Liver (tissue), 9 donors: ENCODE measurements around the gene SCN2B. TPM values are rescaled to one million over a fixed set of nuclear protein-coding genes. Genes with fewer than 3 reads are reported as not detected.

ENCODE experiments used
- DNase-seq: peaks from one replicate; pipeline ENCODE4 v3.0.0-alpha.2; 2017; ENCODE audit warnings: low spot score
- H3K27ac ChIP-seq, 2 donors: one replicate each; pipeline ENCODE4 v1.7.0; 2013; ENCODE audit warnings: inconsistent platforms in 2 of 2, low read length in 2 of 2, control low read depth in 1 of 2, low read depth in 1 of 2, mild to moderate bottlenecking in 1 of 2
- H3K27me3 ChIP-seq, 4 donors: one replicate each; pipeline versions ENCODE4 v1.6.1 to v1.7.0; 2013; ENCODE audit warnings: low read length in 3 of 4, inconsistent platforms in 1 of 4, mild to moderate bottlenecking in 1 of 4, moderate library complexity in 1 of 4; ENCODE audit not compliant: control insufficient read depth in 4 of 4, insufficient read depth in 4 of 4
- H3K36me3 ChIP-seq, 4 donors: one replicate each; pipeline versions ENCODE4 v1.6.1 to v1.7.0; 2013; ENCODE audit warnings: low read length in 3 of 4, mild to moderate bottlenecking in 3 of 4, low read depth in 1 of 4, moderate library complexity in 1 of 4; ENCODE audit not compliant: control insufficient read depth in 4 of 4, insufficient read depth in 3 of 4
- H3K4me1 ChIP-seq, 4 donors: one replicate each; pipeline versions ENCODE4 v1.6.1 to v1.7.0; 2013; ENCODE audit warnings: low read length in 3 of 4, mild to moderate bottlenecking in 3 of 4, moderate library complexity in 1 of 4; ENCODE audit not compliant: control insufficient read depth in 4 of 4, insufficient read depth in 4 of 4
- H3K4me3 ChIP-seq, 3 donors: one replicate each; pipeline versions ENCODE4 v1.6.1 to v1.7.0; 2013; ENCODE audit warnings: low read length in 3 of 3, control low read depth in 1 of 3, low read depth in 1 of 3, mild to moderate bottlenecking in 1 of 3
- H3K9ac ChIP-seq, 2 donors: one replicate each; pipeline ENCODE4 v1.7.0; 2013; ENCODE audit warnings: low read length in 2 of 2, mild to moderate bottlenecking in 2 of 2, moderate library complexity in 2 of 2, control low read depth in 1 of 2, low read depth in 1 of 2
- H3K9me3 ChIP-seq, 4 donors: one replicate each; pipeline versions ENCODE4 v1.6.1 to v1.7.0; 2013; ENCODE audit warnings: low read length in 3 of 4; ENCODE audit not compliant: control insufficient read depth in 4 of 4
- EGR1 ChIP-seq, 2 donors: IDR thresholded peaks; 2 replicates each; pipeline ENCODE4 v1.6.1; 2016 to 2018; ENCODE audit warnings: antibody characterized with exemption in 2 of 2, low read depth in 2 of 2
- FOXA1 ChIP-seq: IDR thresholded peaks from 2 replicates; pipeline ENCODE4 v1.6.1; 2016; ENCODE audit warnings: antibody characterized with exemption
- GABPA ChIP-seq, 2 donors: IDR thresholded peaks in 1 of 2; conservative IDR thresholded peaks in 1 of 2; 2 replicates each; pipeline ENCODE4 v1.6.1; 2016; ENCODE audit warnings: antibody characterized with exemption in 2 of 2, mild to moderate bottlenecking in 1 of 2, moderate library complexity in 1 of 2
- HNF4A ChIP-seq, 2 donors: conservative IDR thresholded peaks; 2 replicates each; pipeline ENCODE4 v1.6.1; 2016; ENCODE audit warnings: antibody characterized with exemption in 2 of 2, mild to moderate bottlenecking in 2 of 2
- HNF4G ChIP-seq: IDR thresholded peaks from 2 replicates; pipeline ENCODE4 v1.6.1; 2016; ENCODE audit warnings: antibody characterized with exemption
- JUND ChIP-seq, 2 donors: IDR thresholded peaks; 2 replicates each; pipeline ENCODE4 v1.6.1; 2016; ENCODE audit warnings: antibody characterized with exemption in 2 of 2
- NR2F2 ChIP-seq: IDR thresholded peaks from 2 replicates; pipeline ENCODE4 v1.6.1; 2016; ENCODE audit warnings: antibody characterized with exemption
- RAD21 ChIP-seq, 2 donors: IDR thresholded peaks; 2 replicates each; pipeline ENCODE4 v1.6.1; 2016; ENCODE audit warnings: antibody characterized with exemption in 2 of 2, mild to moderate bottlenecking in 2 of 2
- RXRA ChIP-seq, 2 donors: IDR thresholded peaks; 2 replicates each; pipeline ENCODE4 v1.6.1; 2017 to 2018; ENCODE audit warnings: antibody characterized with exemption in 2 of 2, mild to moderate bottlenecking in 1 of 2
- SP1 ChIP-seq: IDR thresholded peaks from 2 replicates; pipeline ENCODE4 v1.6.1; 2018; ENCODE audit warnings: antibody characterized with exemption, mild to moderate bottlenecking
- TAF1 ChIP-seq: conservative IDR thresholded peaks from 2 replicates; pipeline ENCODE4 v1.6.1; 2016; ENCODE audit warnings: antibody characterized with exemption, mild to moderate bottlenecking
- ZBTB33 ChIP-seq: IDR thresholded peaks from 2 replicates; pipeline ENCODE4 v1.6.1; 2016; ENCODE audit warnings: antibody characterized with exemption
- WGBS: extraction: QIAGEN DNeasy Blood & Tissue Kit; methylation state at CpG from one replicate; pipeline ENCODE4 v1.1.7; 2013; 5-methylcytosine and 5-hydroxymethylcytosine counted together
- polyA plus RNA-seq, 2 donors: library from polyadenylated mRNA; stranded (reverse) in 1 of 2; unstranded in 1 of 2; fragments of 200-250 nt in 1 of 2; fragments of >200 nt in 1 of 2; fragmentation: Nextera tagmentation in 1 of 2; extraction: Ambion mirVana in 1 of 2; gene quantifications; one replicate each; pipeline versions ENCODE4 v1.2.1 to v1.2.3, GENCODE V29; 2013 to 2015
- total RNA-seq, 2 donors: library from RNA; depleted of rRNA; stranded (reverse); fragments of >200 nt; gene quantifications; one replicate each; pipeline ENCODE4 v1.2.3, GENCODE V29; 2014
- TF ChIP-seq, protein P1 (sequence below): fragments of 150-350 bp; IDR thresholded peaks from 2 replicates; pipeline ENCODE4 v1.5.1; 2017; ENCODE audit warnings: improper control_type of control experiment, low read depth, low read length; ENCODE audit not compliant: missing input control
- TF ChIP-seq, protein P2 (sequence below): IDR thresholded peaks from 2 replicates; pipeline ENCODE4 v1.6.1; 2016; ENCODE audit warnings: antibody characterized with exemption
- TF ChIP-seq, protein P3 (sequence below): IDR thresholded peaks from 2 replicates; pipeline ENCODE4 v1.6.1; 2016; ENCODE audit warnings: antibody characterized with exemption, mild to moderate bottlenecking
- donor health status: healthy.
- donor health status: healthy.
- donor health status: healthy.
- donor health status: healthy.
- donor health status: healthy.

SCN2B gene
- total and polyA plus RNA-seq, 4 donors = 0.01 to 0.05 TPM; not detected in 2

DNA sequence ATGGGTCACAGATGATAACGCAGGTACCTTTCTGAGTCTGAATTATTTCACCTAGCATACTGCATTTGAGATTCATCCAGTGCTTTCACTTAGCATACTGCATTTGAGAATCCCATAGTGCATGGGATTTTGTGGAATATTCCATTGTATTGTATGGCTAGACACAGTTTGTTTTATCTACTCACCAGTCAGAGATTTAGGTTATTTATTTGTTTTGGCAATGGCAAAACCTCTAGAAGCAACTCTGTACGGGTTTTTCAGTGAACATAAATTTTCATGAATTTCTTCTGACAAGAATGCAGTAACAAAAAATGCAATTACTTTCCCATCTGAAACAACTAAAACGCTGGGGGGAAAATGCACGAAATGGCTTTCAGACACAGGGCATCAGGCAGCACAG lies 48.1 kb downstream of the SCN2B start:
- TF ChIP-seq TAF1 = no peak
- TF ChIP-seq SP1 = no peak
- no peak for TF ChIP-seq EGR1 (IDR thresholded peaks at IDR 0.05; ENCODE audit: low read depth in 2 of 2)
- TF ChIP-seq, protein P1, sequence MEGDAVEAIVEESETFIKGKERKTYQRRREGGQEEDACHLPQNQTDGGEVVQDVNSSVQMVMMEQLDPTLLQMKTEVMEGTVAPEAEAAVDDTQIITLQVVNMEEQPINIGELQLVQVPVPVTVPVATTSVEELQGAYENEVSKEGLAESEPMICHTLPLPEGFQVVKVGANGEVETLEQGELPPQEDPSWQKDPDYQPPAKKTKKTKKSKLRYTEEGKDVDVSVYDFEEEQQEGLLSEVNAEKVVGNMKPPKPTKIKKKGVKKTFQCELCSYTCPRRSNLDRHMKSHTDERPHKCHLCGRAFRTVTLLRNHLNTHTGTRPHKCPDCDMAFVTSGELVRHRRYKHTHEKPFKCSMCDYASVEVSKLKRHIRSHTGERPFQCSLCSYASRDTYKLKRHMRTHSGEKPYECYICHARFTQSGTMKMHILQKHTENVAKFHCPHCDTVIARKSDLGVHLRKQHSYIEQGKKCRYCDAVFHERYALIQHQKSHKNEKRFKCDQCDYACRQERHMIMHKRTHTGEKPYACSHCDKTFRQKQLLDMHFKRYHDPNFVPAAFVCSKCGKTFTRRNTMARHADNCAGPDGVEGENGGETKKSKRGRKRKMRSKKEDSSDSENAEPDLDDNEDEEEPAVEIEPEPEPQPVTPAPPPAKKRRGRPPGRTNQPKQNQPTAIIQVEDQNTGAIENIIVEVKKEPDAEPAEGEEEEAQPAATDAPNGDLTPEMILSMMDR = no peak
- Histone ChIP-seq H3K4me1 (no peaks in the 10 kb centered on the region), H3K27me3 (peaks cover 0 to 2% (median 0%) of the 10 kb centered on the region in 4 donors), H3K27ac (no peak overlapping the region), H3K4me3 (no peak overlapping the region), H3K36me3 (no peaks in the 10 kb centered on the region), H3K9me3 (no peaks in the 10 kb centered on the region), H3K9ac (no peak overlapping the region)
- 69% methylated on average over 4 of the region's 4 CpGs for WGBS
- no peak for DNase-seq

DNA sequence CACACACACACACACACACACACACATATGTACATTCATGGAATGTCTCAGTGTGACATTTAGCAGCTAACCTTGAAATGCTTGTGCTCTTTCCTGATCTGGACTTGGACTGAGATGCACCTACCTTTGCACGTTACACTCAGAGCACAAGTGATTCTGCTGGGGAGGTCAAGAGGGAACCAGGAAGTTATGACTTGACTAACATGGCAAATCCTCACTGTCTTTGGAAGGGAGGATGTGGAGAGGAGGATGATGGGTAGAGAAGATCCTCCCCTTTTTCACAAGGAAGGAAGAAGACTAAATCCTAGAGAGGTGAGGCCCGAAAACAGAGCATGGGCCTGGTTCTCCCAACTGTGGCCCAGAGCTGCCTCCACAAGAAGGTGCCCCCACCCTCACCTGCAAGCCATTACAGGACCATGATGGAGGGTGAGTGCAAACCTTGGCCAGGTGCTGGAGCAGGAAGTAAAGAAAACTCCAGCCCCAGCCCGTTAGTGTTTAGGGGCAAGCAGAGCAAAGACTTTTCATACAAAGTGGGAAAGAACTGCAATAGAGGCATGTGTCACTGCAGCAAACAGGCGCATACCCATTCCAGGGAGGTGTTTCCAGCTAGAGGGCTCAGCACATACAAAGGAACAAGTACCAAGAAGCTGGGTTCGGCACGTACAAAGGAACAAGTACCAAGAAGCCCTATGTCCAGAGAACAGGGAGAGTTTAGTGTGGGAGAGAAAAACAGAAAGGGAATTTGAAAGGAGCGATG lies 50.2 kb downstream of the SCN2B start:
- TF ChIP-seq SP1 = no peak
- TF ChIP-seq ZBTB33 = no peak
- TF ChIP-seq FOXA1 = no peak
- TF ChIP-seq GABPA (IDR thresholded peaks at IDR 0.05 in 1 of 2, conservative IDR thresholded peaks at IDR 0.05 in 1 of 2) = no peak
- no peak for TF ChIP-seq NR2F2
- TF ChIP-seq RAD21 (IDR thresholded peaks at IDR 0.05) = no peak
- TF ChIP-seq, protein P2, sequence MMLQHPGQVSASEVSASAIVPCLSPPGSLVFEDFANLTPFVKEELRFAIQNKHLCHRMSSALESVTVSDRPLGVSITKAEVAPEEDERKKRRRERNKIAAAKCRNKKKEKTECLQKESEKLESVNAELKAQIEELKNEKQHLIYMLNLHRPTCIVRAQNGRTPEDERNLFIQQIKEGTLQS = no peak
- TF ChIP-seq JUND (IDR thresholded peaks at IDR 0.05) = no peak
- TF ChIP-seq, protein P3, sequence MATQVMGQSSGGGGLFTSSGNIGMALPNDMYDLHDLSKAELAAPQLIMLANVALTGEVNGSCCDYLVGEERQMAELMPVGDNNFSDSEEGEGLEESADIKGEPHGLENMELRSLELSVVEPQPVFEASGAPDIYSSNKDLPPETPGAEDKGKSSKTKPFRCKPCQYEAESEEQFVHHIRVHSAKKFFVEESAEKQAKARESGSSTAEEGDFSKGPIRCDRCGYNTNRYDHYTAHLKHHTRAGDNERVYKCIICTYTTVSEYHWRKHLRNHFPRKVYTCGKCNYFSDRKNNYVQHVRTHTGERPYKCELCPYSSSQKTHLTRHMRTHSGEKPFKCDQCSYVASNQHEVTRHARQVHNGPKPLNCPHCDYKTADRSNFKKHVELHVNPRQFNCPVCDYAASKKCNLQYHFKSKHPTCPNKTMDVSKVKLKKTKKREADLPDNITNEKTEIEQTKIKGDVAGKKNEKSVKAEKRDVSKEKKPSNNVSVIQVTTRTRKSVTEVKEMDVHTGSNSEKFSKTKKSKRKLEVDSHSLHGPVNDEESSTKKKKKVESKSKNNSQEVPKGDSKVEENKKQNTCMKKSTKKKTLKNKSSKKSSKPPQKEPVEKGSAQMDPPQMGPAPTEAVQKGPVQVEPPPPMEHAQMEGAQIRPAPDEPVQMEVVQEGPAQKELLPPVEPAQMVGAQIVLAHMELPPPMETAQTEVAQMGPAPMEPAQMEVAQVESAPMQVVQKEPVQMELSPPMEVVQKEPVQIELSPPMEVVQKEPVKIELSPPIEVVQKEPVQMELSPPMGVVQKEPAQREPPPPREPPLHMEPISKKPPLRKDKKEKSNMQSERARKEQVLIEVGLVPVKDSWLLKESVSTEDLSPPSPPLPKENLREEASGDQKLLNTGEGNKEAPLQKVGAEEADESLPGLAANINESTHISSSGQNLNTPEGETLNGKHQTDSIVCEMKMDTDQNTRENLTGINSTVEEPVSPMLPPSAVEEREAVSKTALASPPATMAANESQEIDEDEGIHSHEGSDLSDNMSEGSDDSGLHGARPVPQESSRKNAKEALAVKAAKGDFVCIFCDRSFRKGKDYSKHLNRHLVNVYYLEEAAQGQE = no peak
- no peak for TF ChIP-seq RXRA (IDR thresholded peaks at IDR 0.05)
- TF ChIP-seq HNF4A (conservative IDR thresholded peaks at IDR 0.05) = no peak
- no peak for TF ChIP-seq HNF4G
- peaks cover 0 to 2% (median 0%) of the 10 kb centered on the region in 4 donors for H3K27me3 ChIP-seq
- no peak overlapping the region for H3K27ac ChIP-seq
- 87% methylated on average over 7 of the region's 7 CpGs for WGBS
- no peaks in the 10 kb centered on the region for H3K4me1 ChIP-seq
- no peak overlapping the region for H3K4me3 ChIP-seq
- no peak for DNase-seq
- no peaks in the 10 kb centered on the region for H3K36me3 ChIP-seq
- H3K9ac ChIP-seq = no peak overlapping the region
- no peaks in the 10 kb centered on the region for H3K9me3 ChIP-seq
